Calu3 (cell line): ENCODE measurements around the gene CTSW. TPM values are rescaled to one million over a fixed set of nuclear protein-coding genes. Genes with fewer than 3 reads are reported as not detected.
"Not testable (repeated sequence)": the region's sequence is repeated elsewhere in the genome, so short reads cannot be mapped to it uniquely, and the experiment has no call there.

Source experiments
- BruUV-seq: library from RNA; stranded (reverse); fragments of 400-500 nt; replicated peaks from 2 replicates; lab custom pipeline; 2021; lab: Mats Ljungman, UMichigan
- CTCF ChIA-PET: fragments of 300-600 bp; sonication (Branson Sonifier 250); formaldehyde crosslinking; loops from one replicate; lab custom pipeline; 2022; ENCODE audit warnings: antibody characterized with exemption; lab: Charles Lee
- DNase-seq: peaks from one replicate; pipeline ENCODE4 v3.0.0; 2022
- H3K27ac Mint-ChIP-seq: one replicate; pipeline ENCODE4 v1.8.0; 2022; ENCODE audit warnings: mixed read lengths; ENCODE audit not compliant: unreplicated experiment
- H3K27me3 Mint-ChIP-seq: one replicate; pipeline ENCODE4 v1.8.0; 2022; ENCODE audit warnings: mixed read lengths; ENCODE audit not compliant: unreplicated experiment
- H3K36me3 Mint-ChIP-seq: one replicate; pipeline ENCODE4 v1.8.0; 2022; ENCODE audit warnings: mild to moderate bottlenecking, moderate library complexity, mixed read lengths; ENCODE audit not compliant: insufficient read depth, unreplicated experiment
- H3K4me1 Mint-ChIP-seq: one replicate; pipeline ENCODE4 v1.8.0; 2022; ENCODE audit warnings: mild to moderate bottlenecking, low read depth, mixed read lengths; ENCODE audit not compliant: unreplicated experiment
- H3K4me3 Mint-ChIP-seq: one replicate; pipeline ENCODE4 v1.8.0; 2022; ENCODE audit warnings: mild to moderate bottlenecking, low read depth, moderate library complexity, mixed read lengths; ENCODE audit not compliant: unreplicated experiment
- H3K9me3 Mint-ChIP-seq: one replicate; pipeline ENCODE4 v1.8.0; 2022; ENCODE audit warnings: low read depth, mixed read lengths; ENCODE audit not compliant: unreplicated experiment
- CTCF ChIP-seq: fragments of 200-600 bp; IDR thresholded peaks from one replicate; pipeline ENCODE4 v1.8.0; 2022; ENCODE audit warnings: antibody characterized with exemption; ENCODE audit not compliant: unreplicated experiment
- intact Hi-C: fragments of 100-400 bp; cut with micrococcal nuclease; formaldehyde crosslinking; loops from one replicate; pipeline ENCODE4 v1.10.0; 2022; ENCODE audit not compliant: unreplicated experiment
- total RNA-seq: library from RNA; stranded (reverse); gene quantifications from 2 replicates; pipeline ENCODE4 v1.2.3, GENCODE V29; 2022

Gene CTSW
- total RNA-seq, 1 experiment from 2014 or later = not detected

GRCh38 chr11:65890324-65891218, 10.9 kb downstream of the CTSW start, which contains the start of gene CCDC85B:
CCDC85B (plus strand) TSS chr11:65890673; CDS start chr11:65890784, 111 bp downstream.
- Mint-ChIP-seq H3K27ac (peak within 1 kb of the TSS; percentile 92), H3K4me3 (peak within 1 kb of the TSS; percentile 83), H3K36me3 (peaks cover 90% of the 10 kb centered on the region), H3K9me3 (no peaks in the 10 kb centered on the region), H3K4me1 (peaks cover 54% of the 10 kb centered on the region), H3K27me3 (no peaks in the 10 kb centered on the region)
- no peak for TF ChIP-seq CTCF
- CTCF ChIA-PET = interaction anchor here (0.6 to 2.1 kb wide), 15 partner anchors 8 to 184 kb away, joined by 3 to 8 read pairs (median 4); partner anchors contain the start of genes BANF1, EIF1AD, FOSL1 and MUS81
- intact Hi-C loops = no loop called here
- peak; percentile 97 for DNase-seq
- no TSS peak for BruUV-seq

DNA sequence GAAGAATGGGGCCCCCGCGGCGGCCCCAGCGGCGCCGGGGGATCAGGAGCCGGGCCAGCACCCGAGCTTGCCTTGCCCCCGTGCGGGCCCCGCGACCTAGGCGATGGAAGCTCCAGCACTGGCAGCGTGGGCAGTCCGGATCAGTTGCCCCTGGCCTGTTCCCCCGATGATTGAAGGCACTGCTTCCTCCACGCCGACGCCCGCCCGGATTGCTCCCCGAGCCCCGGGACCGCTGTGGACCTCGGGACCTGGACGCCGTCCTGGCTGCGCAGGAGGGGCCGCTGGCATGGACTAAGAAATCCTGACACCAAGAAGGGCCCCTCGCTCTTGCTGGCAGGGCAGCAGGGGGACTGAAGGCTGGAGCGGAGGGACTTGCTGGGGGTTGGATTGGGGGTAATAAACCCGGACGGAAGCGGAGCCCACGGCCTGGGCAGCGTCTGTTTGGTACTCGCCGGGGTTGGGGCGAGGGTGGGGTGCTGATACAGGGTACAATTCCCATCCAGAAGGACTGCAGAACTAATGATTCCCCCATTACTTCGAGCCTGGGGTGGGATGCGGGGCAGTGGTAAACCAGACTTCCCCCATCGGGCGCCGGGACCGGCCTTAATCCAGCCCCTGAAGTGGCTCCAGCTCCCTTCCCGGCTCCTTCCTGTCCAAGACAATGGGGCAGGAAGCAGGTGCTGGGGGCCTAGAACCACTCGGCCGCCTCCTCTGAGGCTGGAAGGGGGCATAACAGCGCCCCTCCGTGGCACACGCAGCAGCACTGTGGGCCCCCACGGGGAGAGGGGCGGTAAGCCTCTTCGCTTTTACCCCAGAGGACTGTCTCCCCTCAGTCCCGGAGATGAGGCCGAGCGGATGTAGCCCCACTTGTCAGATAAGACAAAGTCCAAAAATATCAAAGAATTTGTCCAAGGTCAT, 11.8 kb downstream of the CTSW start:
- intact Hi-C loops = no loop called here
- Mint-ChIP-seq H3K9me3 (no peaks in the 10 kb centered on the region), H3K4me1 (peaks cover 59% of the 10 kb centered on the region), H3K27me3 (no peaks in the 10 kb centered on the region), H3K4me3 (peak overlapping the region; percentile 83), H3K36me3 (peaks cover 98% of the 10 kb centered on the region), H3K27ac (peak overlapping the region; percentile 25)
- TF ChIP-seq CTCF = no peak
- CTCF ChIA-PET = interaction anchor here (0.7 to 2.1 kb wide), 10 partner anchors 9 to 131 kb away, joined by 3 to 8 read pairs (median 3); partner anchors contain the start of genes FOSL1 and MUS81
- peak; percentile 60 for DNase-seq
- TSS peak; percentile 70 for BruUV-seq

- BruUV-seq, H3K9me3 Mint-ChIP-seq, DNase-seq, intact Hi-C loops, H3K27me3 Mint-ChIP-seq: not testable (repeated sequence)
- Mint-ChIP-seq H3K27ac (peak overlapping the region; percentile 25), H3K4me3 (peak overlapping the region; percentile 83), H3K4me1 (peaks cover 59% of the 10 kb centered on the region), H3K36me3 (peaks cover 98% of the 10 kb centered on the region)
- CTCF ChIA-PET = interaction anchor here (0.9 to 2.1 kb wide), 4 partner anchors 8 to 32 kb away, joined by 3 to 8 read pairs (median 4); partner anchors contain the start of genes FOSL1 and MUS81
Measured at GRCh38 chr11:65892137-65892540, 12.5 kb downstream of the CTSW start.

- intact Hi-C loops = no loop called here
- no peak for TF ChIP-seq CTCF
- CTCF ChIA-PET = interaction anchor here (0.6 to 0.9 kb wide), 2 partner anchors 10 to 319 kb away, joined by 3 read pairs; no protein-coding TSS in a partner anchor
- Mint-ChIP-seq H3K4me3 (peak overlapping the region; percentile 83), H3K36me3 (peaks cover 98% of the 10 kb centered on the region), H3K9me3 (no peaks in the 10 kb centered on the region), H3K27ac (peak overlapping the region; percentile 25), H3K4me1 (peaks cover 60% of the 10 kb centered on the region), H3K27me3 (no peaks in the 10 kb centered on the region)
- no TSS peak for BruUV-seq
- DNase-seq = no peak
Measured at GRCh38 chr11:65892661-65893317, 13.2 kb downstream of the CTSW start.
